Muscle layer of duodenum (tissue), 2 donors: ENCODE data around the gene GALNTL6.
"Not testable (repeated sequence)": the region's sequence is repeated elsewhere in the genome, so short reads cannot be mapped to it uniquely, and the experiment has no call there.

Experiments used
- H3K27ac ChIP-seq: one replicate; pipeline ENCODE4 v1.7.0; 2013; ENCODE audit warnings: mild to moderate bottlenecking, low read length
- H3K27me3 ChIP-seq: one replicate; pipeline ENCODE4 v1.7.0; 2013; ENCODE audit warnings: low read depth, mild to moderate bottlenecking, control low read depth, low read length
- H3K36me3 ChIP-seq, 2 donors: one replicate each; pipeline ENCODE4 v1.7.0; 2013; ENCODE audit warnings: low read length in 2 of 2, control low read depth in 1 of 2, mild to moderate bottlenecking in 1 of 2; ENCODE audit not compliant: insufficient read depth in 2 of 2, control insufficient read depth in 1 of 2
- H3K4me1 ChIP-seq, 2 donors: one replicate each; pipeline ENCODE4 v1.7.0; 2013; ENCODE audit warnings: low read length in 2 of 2, mild to moderate bottlenecking in 2 of 2, control low read depth in 1 of 2, moderate library complexity in 1 of 2; ENCODE audit not compliant: insufficient read depth in 2 of 2, control insufficient read depth in 1 of 2
- H3K4me3 ChIP-seq, 2 donors: one replicate each; pipeline ENCODE4 v1.7.0; 2013; ENCODE audit warnings: low read length in 2 of 2, low read depth in 1 of 2, mild to moderate bottlenecking in 1 of 2
- H3K9me3 ChIP-seq, 2 donors: one replicate each; pipeline ENCODE4 v1.7.0; 2013; ENCODE audit warnings: low read length in 2 of 2, control low read depth in 1 of 2, mild to moderate bottlenecking in 1 of 2; ENCODE audit not compliant: control insufficient read depth in 1 of 2
- donor health status: healthy.

GALNTL6 gene

DNA sequence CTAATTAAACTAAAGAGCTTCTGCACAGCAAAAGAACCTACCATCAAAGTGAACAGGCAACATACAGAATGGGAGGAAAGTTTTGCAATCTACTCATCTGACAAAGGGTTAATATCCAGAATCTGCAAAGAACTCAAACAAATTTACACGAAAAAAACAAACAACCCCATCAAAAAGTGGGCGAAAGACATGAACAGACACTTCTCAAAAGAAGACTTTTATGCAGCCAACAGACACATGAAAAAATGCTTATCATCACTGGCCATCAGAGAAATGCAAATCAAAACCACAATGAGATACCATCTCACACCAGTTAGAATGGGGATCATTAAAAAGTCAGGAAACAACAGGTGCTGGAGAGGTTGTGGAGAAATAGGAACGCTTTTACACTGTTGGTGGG, 1104.2 kb downstream of the GALNTL6 start:
- H3K4me3 ChIP-seq, H3K4me1 ChIP-seq, H3K36me3 ChIP-seq, H3K27me3 ChIP-seq, H3K9me3 ChIP-seq, H3K27ac ChIP-seq: not testable (repeated sequence)

DNA sequence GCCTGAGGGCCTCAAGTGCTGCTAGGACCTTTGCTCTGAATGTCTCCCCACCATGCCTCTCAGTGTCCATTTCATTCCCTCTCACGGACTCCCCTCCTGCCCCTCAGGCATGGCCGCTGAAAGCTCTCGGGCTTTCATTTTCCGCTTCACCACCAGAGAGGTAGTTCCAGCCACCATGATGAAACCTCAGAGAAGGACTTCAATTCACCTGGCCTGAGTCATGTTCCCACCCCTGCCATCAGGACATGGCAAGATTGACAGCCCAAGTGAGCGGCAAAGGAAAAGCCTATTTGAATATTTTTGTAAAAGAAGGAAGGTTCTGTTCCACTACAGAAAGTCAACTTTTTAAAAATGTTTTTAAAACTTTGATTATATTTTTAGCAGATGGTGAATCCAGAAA, 1106.1 kb downstream of the GALNTL6 start:
- Histone ChIP-seq H3K4me1 (no peaks in the 10 kb centered on the region), H3K36me3 (no peaks in the 10 kb centered on the region), H3K4me3 (no peak overlapping the region), H3K27me3 (no peaks in the 10 kb centered on the region), H3K9me3 (no peaks in the 10 kb centered on the region), H3K27ac (no peak overlapping the region)

- no peaks in the 10 kb centered on the region for H3K9me3 ChIP-seq
- no peak overlapping the region for H3K27ac ChIP-seq
- H3K27me3 ChIP-seq, result no peaks in the 10 kb centered on the region
- no peaks in the 10 kb centered on the region for H3K4me1 ChIP-seq
- H3K4me3 ChIP-seq, result no peak overlapping the region
- no peaks in the 10 kb centered on the region for H3K36me3 ChIP-seq
Measured at GRCh38 chr4:172927096-172927814, 1114.1 kb downstream of the GALNTL6 start.

DNA sequence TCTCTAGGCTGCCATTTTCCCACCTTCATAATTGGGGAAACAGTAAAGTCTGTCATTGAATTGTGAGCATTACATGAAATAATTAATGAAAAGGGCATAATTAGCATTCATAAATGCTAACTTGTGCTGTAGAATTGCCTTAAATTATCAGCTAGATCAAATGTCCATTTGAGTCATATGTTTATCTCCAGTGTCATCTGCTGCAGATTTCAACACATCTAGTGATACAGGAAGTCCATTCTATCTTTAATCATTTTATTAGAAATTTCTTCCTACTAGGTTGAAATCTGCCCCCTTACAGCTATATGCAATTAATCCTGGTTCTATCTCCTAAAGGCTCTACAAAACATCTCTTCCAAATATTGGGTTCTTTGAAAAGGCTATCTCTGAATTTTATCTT, 1115.1 kb downstream of the GALNTL6 start:
- no peak overlapping the region for H3K27ac ChIP-seq
- H3K36me3 ChIP-seq, result no peaks in the 10 kb centered on the region
- H3K9me3 ChIP-seq, result no peaks in the 10 kb centered on the region
- H3K27me3 ChIP-seq, result no peaks in the 10 kb centered on the region
- H3K4me1 ChIP-seq, result no peaks in the 10 kb centered on the region
- no peak overlapping the region for H3K4me3 ChIP-seq

DNA sequence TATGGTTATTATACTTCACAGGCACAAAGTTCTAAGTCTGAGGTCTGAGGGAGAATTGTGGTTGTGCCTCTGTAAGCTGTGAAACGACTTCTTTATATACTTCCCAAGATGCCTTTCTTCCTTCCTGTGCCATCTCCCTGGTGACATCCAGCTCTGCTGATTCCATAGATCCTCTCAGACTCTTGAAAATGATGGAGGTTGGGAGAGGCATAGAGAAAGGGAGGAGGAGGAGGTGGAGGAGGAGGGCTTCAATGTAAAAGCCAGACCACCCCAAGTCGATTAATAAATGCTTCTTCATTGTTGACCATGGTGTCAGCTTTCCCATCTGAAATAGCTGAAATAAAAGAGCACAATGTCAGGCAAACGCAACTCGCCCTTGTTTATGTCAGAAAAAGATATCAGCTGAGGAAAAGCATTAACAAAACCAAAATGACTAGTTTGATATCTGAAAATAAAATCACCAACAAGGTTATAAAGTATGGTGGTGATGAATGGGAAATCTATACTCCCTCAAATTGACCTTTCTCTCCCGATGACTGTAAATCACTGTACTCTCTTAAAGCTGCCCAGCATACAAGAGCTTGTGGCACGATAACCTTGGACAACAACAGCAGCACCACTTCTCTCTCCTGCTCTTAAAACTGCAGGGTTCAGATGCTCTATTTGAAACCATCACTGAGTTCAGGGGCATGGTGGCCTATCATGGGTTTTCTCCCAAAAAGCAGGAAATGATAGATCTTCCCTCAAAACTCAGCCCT, 1125.0 kb downstream of the GALNTL6 start:
- no peaks in the 10 kb centered on the region for H3K36me3 ChIP-seq
- H3K4me1 ChIP-seq, result no peaks in the 10 kb centered on the region
- no peaks in the 10 kb centered on the region for H3K9me3 ChIP-seq
- no peak overlapping the region for H3K4me3 ChIP-seq
- no peaks in the 10 kb centered on the region for H3K27me3 ChIP-seq
- no peak overlapping the region for H3K27ac ChIP-seq

GRCh38 chr4:172938870-172939269, 1125.7 kb downstream of the GALNTL6 start:
- no peaks in the 10 kb centered on the region for H3K9me3 ChIP-seq
- H3K4me1 ChIP-seq, result no peaks in the 10 kb centered on the region
- H3K27ac ChIP-seq, result no peak overlapping the region
- H3K4me3 ChIP-seq, result no peak overlapping the region
- no peaks in the 10 kb centered on the region for H3K27me3 ChIP-seq
- H3K36me3 ChIP-seq, result no peaks in the 10 kb centered on the region

DNA sequence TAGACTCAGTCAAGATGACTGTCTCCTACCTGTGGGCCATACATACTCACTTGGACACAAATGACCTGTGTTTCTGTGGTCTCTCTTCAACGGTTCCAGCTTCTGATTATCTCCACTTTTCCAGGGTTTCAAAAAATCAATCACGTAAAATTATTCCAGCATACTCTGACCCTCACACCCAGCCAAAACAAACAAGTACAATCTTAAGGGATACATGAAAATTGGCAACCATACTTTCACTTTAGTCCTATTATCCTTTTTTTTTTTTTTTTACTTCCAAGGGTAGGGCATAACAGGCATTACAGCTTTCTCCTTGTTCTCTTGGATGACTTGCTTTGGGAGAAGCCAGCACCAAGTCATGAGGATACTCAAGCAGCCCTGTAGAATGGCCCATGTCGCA, 1129.6 kb downstream of the GALNTL6 start:
- no peak overlapping the region for H3K27ac ChIP-seq
- no peak overlapping the region for H3K4me3 ChIP-seq
- no peaks in the 10 kb centered on the region for H3K9me3 ChIP-seq
- peaks cover 0 to 5% of the 10 kb centered on the region in 2 donors for H3K4me1 ChIP-seq
- no peaks in the 10 kb centered on the region for H3K27me3 ChIP-seq
- no peaks in the 10 kb centered on the region for H3K36me3 ChIP-seq

- Histone ChIP-seq H3K36me3 (no peaks in the 10 kb centered on the region), H3K27me3 (no peaks in the 10 kb centered on the region), H3K4me3 (no peak overlapping the region), H3K9me3 (no peaks in the 10 kb centered on the region), H3K4me1 (peaks cover 0 to 5% of the 10 kb centered on the region in 2 donors), H3K27ac (no peak overlapping the region)
Measured at GRCh38 chr4:172945611-172946010, 1132.4 kb downstream of the GALNTL6 start.

GRCh38 chr4:172946503-172946902, 1133.3 kb downstream of the GALNTL6 start:
- Histone ChIP-seq H3K4me3 (no peak overlapping the region), H3K4me1 (peaks cover 0 to 5% of the 10 kb centered on the region in 2 donors), H3K9me3 (no peaks in the 10 kb centered on the region), H3K27me3 (no peaks in the 10 kb centered on the region), H3K27ac (no peak overlapping the region), H3K36me3 (no peaks in the 10 kb centered on the region)

- Histone ChIP-seq H3K4me1 (peaks cover 0 to 5% of the 10 kb centered on the region in 2 donors), H3K4me3 (no peak overlapping the region), H3K27ac (no peak overlapping the region), H3K27me3 (no peaks in the 10 kb centered on the region), H3K9me3 (no peaks in the 10 kb centered on the region), H3K36me3 (no peaks in the 10 kb centered on the region)
Measured at GRCh38 chr4:172947594-172947993, 1134.4 kb downstream of the GALNTL6 start.

GRCh38 chr4:172950990-172951389, 1137.8 kb downstream of the GALNTL6 start:
- no peaks in the 10 kb centered on the region for H3K36me3 ChIP-seq
- H3K27ac ChIP-seq, result no peak overlapping the region
- H3K4me1 ChIP-seq, result peaks cover 0 to 5% of the 10 kb centered on the region in 2 donors
- H3K9me3 ChIP-seq, result no peaks in the 10 kb centered on the region
- no peaks in the 10 kb centered on the region for H3K27me3 ChIP-seq
- H3K4me3 ChIP-seq, result no peak overlapping the region
